Lung (tissue), 12 donors: ENCODE measurements around the gene KHNYN. TPM values are rescaled to one million over a fixed set of nuclear protein-coding genes. Genes with fewer than 3 reads are reported as not detected.

Experiments used
- ATAC-seq: fragments of 200-7000 bp; cut with Tn5 transposase; one replicate; pipeline ENCODE4 v1.9.1; 2020; ENCODE audit warnings: moderate number of reproducible peaks; ENCODE audit not compliant: insufficient read depth, low FRiP score
- DNase-seq, 3 donors: peaks; one replicate each; pipeline ENCODE4 v3.0.0-alpha.2; 2013 to 2017
- H3K27ac ChIP-seq, 2 donors: one replicate each; pipeline ENCODE4 v1.5.1; 2013; ENCODE audit warnings: mild to moderate bottlenecking in 2 of 2, moderate library complexity in 2 of 2, control low read depth in 1 of 2, inconsistent platforms in 1 of 2, low read depth in 1 of 2, low read length in 1 of 2
- H3K27me3 ChIP-seq, 3 donors: one replicate each; pipeline ENCODE4 v1.5.1; 2013; ENCODE audit warnings: low read length in 2 of 3; ENCODE audit not compliant: control insufficient read depth in 3 of 3, insufficient read depth in 3 of 3
- H3K36me3 ChIP-seq, 4 donors: one replicate each; pipeline ENCODE4 v1.5.1; 2013; ENCODE audit warnings: low read length in 4 of 4, mild to moderate bottlenecking in 1 of 4, moderate library complexity in 1 of 4; ENCODE audit not compliant: control insufficient read depth in 4 of 4, insufficient read depth in 4 of 4
- H3K4me1 ChIP-seq, 5 donors: one replicate each; pipeline ENCODE4 v1.5.1; 2013; ENCODE audit warnings: low read length in 5 of 5, mild to moderate bottlenecking in 2 of 5, moderate library complexity in 1 of 5; ENCODE audit not compliant: control insufficient read depth in 5 of 5, insufficient read depth in 5 of 5
- H3K4me3 ChIP-seq: one replicate; pipeline ENCODE4 v1.5.1; 2013; ENCODE audit warnings: mild to moderate bottlenecking, control low read depth, moderate library complexity
- H3K9ac ChIP-seq, 2 donors: one replicate each; pipeline ENCODE4 v1.5.1; 2013; ENCODE audit warnings: low read length in 2 of 2, control low read depth in 1 of 2; ENCODE audit not compliant: insufficient read depth in 1 of 2
- H3K9me3 ChIP-seq, 4 donors: one replicate each; pipeline ENCODE4 v1.5.1; 2013; ENCODE audit warnings: low read length in 3 of 4, mild to moderate bottlenecking in 1 of 4, moderate library complexity in 1 of 4; ENCODE audit not compliant: control insufficient read depth in 4 of 4, insufficient read depth in 3 of 4
- WGBS, 2 donors: extraction: QIAGEN DNeasy Blood & Tissue Kit; methylation state at CpG; one replicate each; pipeline ENCODE4 v1.1.7; 2013; 5-methylcytosine and 5-hydroxymethylcytosine counted together
- polyA plus RNA-seq, 2 donors: library from polyadenylated mRNA; stranded (reverse); fragments of 200-250 nt; gene quantifications; one replicate each; pipeline ENCODE4 v1.2.1, GENCODE V29; 2013
- total RNA-seq, 2 donors: library from RNA; depleted of rRNA in 1 of 2; stranded (reverse); fragments of >200 nt in 1 of 2; gene quantifications; one replicate each; pipeline ENCODE4 v1.2.1, GENCODE V29; 2014 to 2021
- TF ChIP-seq, protein P1 (sequence below): IDR thresholded peaks from 2 replicates; pipeline ENCODE4 v1.5.1; 2012; ENCODE audit warnings: mild to moderate bottlenecking; ENCODE audit errors: control extremely low read depth, extremely low read depth
- donor health status: control.
- donor health status: control.
- donor health status: Bipolar disorder and iron deficiency.
- donor health status: healthy.
- donor health status: DM: yes; HTN: yes; CAD: no.

The KHNYN gene
- total and polyA plus RNA-seq, 4 donors = 27.0 to 60.2 (median 41.1) TPM

DNA sequence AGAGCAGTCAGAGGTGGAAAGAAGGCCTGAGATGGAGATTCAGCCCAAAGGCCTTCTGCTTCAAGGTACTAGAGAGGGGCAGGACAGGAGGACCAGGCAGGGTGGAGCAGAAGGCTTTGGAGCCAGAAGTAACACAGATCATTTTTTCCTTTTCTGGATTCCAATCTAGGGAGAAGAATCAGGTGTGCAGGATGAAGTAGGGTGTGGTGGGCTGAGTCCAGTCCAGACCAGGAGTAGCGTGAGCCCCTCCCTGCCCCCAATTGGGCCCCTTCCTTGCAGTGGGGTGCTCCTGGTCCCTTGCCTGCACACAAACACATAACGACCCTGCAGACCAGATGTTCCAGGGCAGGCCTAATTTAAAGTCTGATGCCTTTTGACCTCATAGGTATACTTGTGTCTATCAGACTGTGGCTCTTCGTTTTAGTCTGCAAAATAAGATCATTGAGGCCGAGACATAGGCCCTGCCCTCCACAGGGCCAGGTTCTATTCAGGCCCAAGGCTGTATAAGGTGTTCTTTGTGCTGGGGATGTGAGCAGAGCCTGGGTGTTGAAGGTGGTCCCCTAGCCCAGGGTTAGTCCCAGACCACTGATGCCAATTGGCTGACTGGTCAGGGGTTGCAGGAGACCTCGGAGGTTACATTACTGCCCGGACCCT, 32.0 kb upstream of the KHNYN start:
- peak overlapping the region; percentile 50 to 60 for H3K27ac ChIP-seq
- no peak for ATAC-seq

DNA sequence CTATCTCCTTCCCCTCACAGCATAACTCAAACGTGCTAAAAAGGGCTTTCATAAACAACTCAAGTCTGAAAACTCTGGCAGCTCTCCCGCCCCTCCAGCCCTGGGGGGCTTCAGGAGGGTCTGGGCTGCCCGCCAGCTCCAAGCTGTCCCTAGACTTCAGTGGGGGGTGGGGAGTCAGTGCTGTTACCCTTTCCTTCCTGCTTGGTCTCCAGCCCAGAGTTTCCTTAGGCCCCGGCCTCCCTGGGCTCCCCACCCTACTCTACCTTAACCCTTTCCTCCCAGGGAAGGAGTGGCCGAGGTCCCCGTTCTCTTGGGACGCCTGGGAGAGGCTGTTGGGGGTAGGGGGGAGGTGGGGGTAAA, 31.5 kb upstream of the KHNYN start:
- Histone ChIP-seq H3K9ac (no peak overlapping the region), H3K36me3 (peaks cover 0 to 5% (median 0%) of the 10 kb centered on the region in 4 donors), H3K4me3 (no peak overlapping the region), H3K4me1 (peaks cover 5 to 55% (median 25%) of the 10 kb centered on the region in 5 donors), H3K9me3 (peaks cover 0 to 2% (median 0%) of the 10 kb centered on the region in 4 donors), H3K27me3 (no peaks in the 10 kb centered on the region), H3K27ac (peak overlapping the region; percentile 46 to 60)
- 11 to 24% methylated on average over 7 of the region's 7 CpGs for WGBS, 2 donors
- TF ChIP-seq, protein P1, sequence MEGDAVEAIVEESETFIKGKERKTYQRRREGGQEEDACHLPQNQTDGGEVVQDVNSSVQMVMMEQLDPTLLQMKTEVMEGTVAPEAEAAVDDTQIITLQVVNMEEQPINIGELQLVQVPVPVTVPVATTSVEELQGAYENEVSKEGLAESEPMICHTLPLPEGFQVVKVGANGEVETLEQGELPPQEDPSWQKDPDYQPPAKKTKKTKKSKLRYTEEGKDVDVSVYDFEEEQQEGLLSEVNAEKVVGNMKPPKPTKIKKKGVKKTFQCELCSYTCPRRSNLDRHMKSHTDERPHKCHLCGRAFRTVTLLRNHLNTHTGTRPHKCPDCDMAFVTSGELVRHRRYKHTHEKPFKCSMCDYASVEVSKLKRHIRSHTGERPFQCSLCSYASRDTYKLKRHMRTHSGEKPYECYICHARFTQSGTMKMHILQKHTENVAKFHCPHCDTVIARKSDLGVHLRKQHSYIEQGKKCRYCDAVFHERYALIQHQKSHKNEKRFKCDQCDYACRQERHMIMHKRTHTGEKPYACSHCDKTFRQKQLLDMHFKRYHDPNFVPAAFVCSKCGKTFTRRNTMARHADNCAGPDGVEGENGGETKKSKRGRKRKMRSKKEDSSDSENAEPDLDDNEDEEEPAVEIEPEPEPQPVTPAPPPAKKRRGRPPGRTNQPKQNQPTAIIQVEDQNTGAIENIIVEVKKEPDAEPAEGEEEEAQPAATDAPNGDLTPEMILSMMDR = no peak
- peak; percentile 96 to 99 (median 99) for DNase-seq
- no peak for ATAC-seq

More for the DNA sequence above, 32.0 kb upstream of the KHNYN start:
- Histone ChIP-seq H3K9ac (no peak overlapping the region), H3K9me3 (peaks cover 0 to 2% (median 0%) of the 10 kb centered on the region in 4 donors), H3K27me3 (no peaks in the 10 kb centered on the region), H3K4me3 (no peak overlapping the region), H3K36me3 (peaks cover 0 to 5% (median 0%) of the 10 kb centered on the region in 4 donors), H3K4me1 (peaks cover 5 to 51% (median 24%) of the 10 kb centered on the region in 5 donors)
- WGBS, 2 donors = 55 to 58% methylated on average over 6 of the region's 6 CpGs
- no peak for DNase-seq
- TF ChIP-seq, protein P1 = no peak

DNA sequence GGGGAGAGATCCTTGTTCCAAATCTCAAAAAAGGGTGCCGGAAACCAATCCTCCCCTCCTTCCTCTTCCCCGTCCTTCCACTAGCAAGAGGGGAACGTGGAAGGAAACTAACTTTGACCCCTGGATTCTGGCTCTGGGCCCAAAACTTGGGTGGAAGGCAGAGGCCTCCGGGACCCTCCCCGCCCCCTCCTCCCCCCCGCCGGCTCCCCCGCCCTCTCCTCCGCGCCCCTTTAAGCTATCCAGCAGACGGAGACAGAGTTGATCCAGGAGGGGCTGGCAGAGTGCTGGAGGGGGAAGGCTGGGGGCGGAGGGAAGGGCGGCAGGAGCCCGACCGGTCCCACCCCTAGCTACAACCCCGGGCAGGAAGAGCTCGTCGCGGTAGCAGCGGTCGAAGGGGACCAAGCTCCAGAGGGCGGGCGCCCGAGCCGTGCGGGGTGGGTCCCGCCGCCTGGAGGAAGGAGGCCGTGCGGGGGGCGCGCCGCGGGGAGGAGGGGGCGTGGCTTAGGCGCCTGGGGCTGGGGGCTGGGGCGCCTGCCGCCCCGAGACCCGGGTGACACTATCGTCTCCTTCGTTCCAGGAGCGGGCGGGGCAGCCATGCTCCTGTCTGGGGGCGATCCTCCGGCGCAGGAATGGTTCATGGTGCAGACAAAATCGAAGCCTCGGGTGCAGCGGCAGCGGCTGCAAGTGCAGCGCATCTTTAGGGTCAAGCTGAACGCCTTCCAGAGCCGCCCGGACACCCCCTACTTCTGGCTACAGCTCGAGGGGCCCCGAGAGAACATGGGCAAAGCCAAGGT, 30.9 kb upstream of the KHNYN start, which contains the start of gene NYNRIN:
TSS of gene NYNRIN (plus strand) at position 351 of the 794 bp plus-strand sequence. CDS start at position 595, 244 bp downstream.
- WGBS, 2 donors = 0 to 2% methylated on average over 24 to 56 of the region's 57 CpGs
- TF ChIP-seq, protein P1 = no peak
- H3K4me1 ChIP-seq = peaks cover 5 to 58% (median 25%) of the 10 kb centered on the region in 5 donors

More for the DNA sequence above, 30.9 kb upstream of the KHNYN start, which contains the start of gene NYNRIN:
- peak; percentile 93 to 96 (median 95) for DNase-seq
- H3K9ac ChIP-seq = peak within 1 kb of the TSS; percentile 65 to 79
- H3K27ac ChIP-seq = peak within 1 kb of the TSS; percentile 52 to 78
- H3K27me3 ChIP-seq = no peaks in the 10 kb centered on the region
- peaks cover 0 to 5% (median 0%) of the 10 kb centered on the region in 4 donors for H3K36me3 ChIP-seq
- ATAC-seq = peak; percentile 30
- H3K9me3 ChIP-seq = peaks cover 0 to 2% (median 0%) of the 10 kb centered on the region in 4 donors
- H3K4me3 ChIP-seq = peak within 1 kb of the TSS; percentile 46
